GM12878 (cell line): ENCODE data around the gene SEPSECS. TPM values are rescaled to one million over a fixed set of nuclear protein-coding genes. Genes with fewer than 3 reads are reported as not detected.

Experiments used
- ATF3 ChIP-seq: IDR thresholded peaks from 2 replicates; pipeline ENCODE4 v1.6.1; 2011; ENCODE audit warnings: low read depth, mild to moderate bottlenecking, low read length, moderate library complexity, borderline replicate concordance; ENCODE audit errors: extremely low read depth
- BRCA1 ChIP-seq: IDR thresholded peaks from 2 replicates; pipeline ENCODE4 v1.6.1; 2011; ENCODE audit warnings: low read depth, low read length, improper control_type of control experiment
- CHD4 ChIP-seq: fragments of 200-600 bp; sonication (generic); IDR thresholded peaks from 2 replicates; pipeline ENCODE4 v1.6.1; 2016; ENCODE audit warnings: mild to moderate bottlenecking
- CREB1 ChIP-seq: IDR thresholded peaks from 2 replicates; pipeline ENCODE4 v1.6.1; 2012; ENCODE audit warnings: low read depth, mild to moderate bottlenecking, inconsistent platforms
- FOXK2 ChIP-seq: fragments of 450-650 bp; IDR thresholded peaks from 2 replicates; pipeline ENCODE4 v1.6.1; 2017; ENCODE audit warnings: mild to moderate bottlenecking, moderate library complexity
- KLF5 ChIP-seq: fragments of 450-650 bp; IDR thresholded peaks from 2 replicates; pipeline ENCODE4 v1.6.1; 2014; ENCODE audit warnings: mild to moderate bottlenecking; ENCODE audit not compliant: partially characterized antibody
- NR2C2 ChIP-seq: IDR thresholded peaks from 2 replicates; pipeline ENCODE4 v1.6.1; 2011; ENCODE audit warnings: borderline replicate concordance, low read depth; ENCODE audit not compliant: control insufficient read depth, insufficient read length
- SKIL ChIP-seq: fragments of 450-650 bp; IDR thresholded peaks from 2 replicates; pipeline ENCODE4 v1.6.1; 2017; ENCODE audit warnings: mild to moderate bottlenecking, low read depth, inconsistent platforms; ENCODE audit not compliant: poor library complexity, severe bottlenecking
- polyA plus RNA-seq, 11 experiments: library from polyadenylated mRNA; depleted of rRNA in 4 of 11; unstranded in 6 of 11; stranded (reverse) in 5 of 11; fragments of >200 nt; fragmentation: Nextera tagmentation in 4 of 11; fragmentation: Illumina TruSeq in 1 of 11; extraction: Ambion mirVana in 4 of 11; extraction: Trizol in 1 of 11; gene quantifications; 1 replicate in 1 of 11; 2 replicates in 10 of 11; pipeline versions ENCODE4 v1.2.1 to v1.2.3, GENCODE V29; 2011 to 2016; ENCODE audit warnings: inconsistent platforms in 2 of 11, missing spikeins in 2 of 11, low read depth in 1 of 11
- total RNA-seq, 4 experiments: library from RNA; depleted of rRNA in 3 of 4; stranded (reverse); fragments of >200 nt in 3 of 4; fragmentation: Illumina TruSeq in 1 of 4; extraction: Trizol in 1 of 4; gene quantifications; 2 replicates each; pipeline versions ENCODE4 v1.2.1 to v1.2.3, GENCODE V29; 2013 to 2021
- TF ChIP-seq, protein P1 (sequence below): fragments of 450-650 bp; IDR thresholded peaks from 2 replicates; pipeline ENCODE4 v1.6.1; 2017; ENCODE audit warnings: mild to moderate bottlenecking, moderate library complexity
- TF ChIP-seq, protein P2 (sequence below): IDR thresholded peaks from 2 replicates; pipeline ENCODE4 v1.6.1; 2011; ENCODE audit warnings: borderline replicate concordance, low read depth, mild to moderate bottlenecking, moderate library complexity, mixed read lengths, low read length; ENCODE audit not compliant: insufficient read depth; ENCODE audit errors: extremely low read length
- TF ChIP-seq, protein P3 (sequence below): IDR thresholded peaks from 2 replicates; pipeline ENCODE4 v1.6.1; 2012; ENCODE audit warnings: low read depth, low read length, improper control_type of control experiment

SEPSECS gene
- total and polyA plus RNA-seq, 10 of the 15 experiments (the other 5 are each of a cell fraction or from before 2014, with no cell fraction given), result 2.8 to 15.8 (median 7.2) TPM

DNA sequence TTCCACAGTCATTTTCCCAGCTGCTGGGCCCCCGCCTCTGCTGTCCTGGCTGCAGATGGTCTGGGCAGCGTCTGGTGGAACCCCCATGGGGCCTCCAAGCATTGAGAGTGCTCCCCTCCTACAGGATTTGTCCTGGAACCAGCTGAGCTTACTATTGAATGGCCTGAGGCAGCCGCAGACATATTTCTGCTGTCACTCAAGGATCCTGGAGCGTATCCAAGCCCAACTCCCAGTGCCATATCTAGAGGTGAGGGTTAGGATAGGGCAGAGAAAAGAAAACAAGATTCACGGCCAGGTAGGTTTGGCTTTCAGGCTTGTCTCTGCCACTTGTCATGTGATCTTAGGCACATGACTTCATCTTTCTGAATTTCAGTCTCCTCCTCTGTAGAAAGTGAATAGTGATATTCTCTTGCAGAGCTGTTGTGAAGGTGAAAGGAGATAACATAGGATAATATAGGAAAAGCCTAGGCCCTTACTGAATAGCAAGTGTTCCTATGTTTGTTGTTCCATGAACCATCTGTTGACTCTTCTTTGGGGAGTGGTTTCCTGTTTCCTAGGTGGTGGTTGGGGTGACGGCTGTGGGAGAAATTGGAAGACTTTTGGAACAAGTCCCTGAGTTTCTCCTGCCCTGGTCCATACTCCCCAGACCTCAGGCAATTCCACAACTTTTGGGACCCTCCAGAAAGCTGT is 52.3 kb downstream of the SEPSECS start (continued):
- no peak for TF ChIP-seq ATF3
- no peak for TF ChIP-seq FOXK2
- TF ChIP-seq CREB1, result no peak
- TF ChIP-seq, protein P1, sequence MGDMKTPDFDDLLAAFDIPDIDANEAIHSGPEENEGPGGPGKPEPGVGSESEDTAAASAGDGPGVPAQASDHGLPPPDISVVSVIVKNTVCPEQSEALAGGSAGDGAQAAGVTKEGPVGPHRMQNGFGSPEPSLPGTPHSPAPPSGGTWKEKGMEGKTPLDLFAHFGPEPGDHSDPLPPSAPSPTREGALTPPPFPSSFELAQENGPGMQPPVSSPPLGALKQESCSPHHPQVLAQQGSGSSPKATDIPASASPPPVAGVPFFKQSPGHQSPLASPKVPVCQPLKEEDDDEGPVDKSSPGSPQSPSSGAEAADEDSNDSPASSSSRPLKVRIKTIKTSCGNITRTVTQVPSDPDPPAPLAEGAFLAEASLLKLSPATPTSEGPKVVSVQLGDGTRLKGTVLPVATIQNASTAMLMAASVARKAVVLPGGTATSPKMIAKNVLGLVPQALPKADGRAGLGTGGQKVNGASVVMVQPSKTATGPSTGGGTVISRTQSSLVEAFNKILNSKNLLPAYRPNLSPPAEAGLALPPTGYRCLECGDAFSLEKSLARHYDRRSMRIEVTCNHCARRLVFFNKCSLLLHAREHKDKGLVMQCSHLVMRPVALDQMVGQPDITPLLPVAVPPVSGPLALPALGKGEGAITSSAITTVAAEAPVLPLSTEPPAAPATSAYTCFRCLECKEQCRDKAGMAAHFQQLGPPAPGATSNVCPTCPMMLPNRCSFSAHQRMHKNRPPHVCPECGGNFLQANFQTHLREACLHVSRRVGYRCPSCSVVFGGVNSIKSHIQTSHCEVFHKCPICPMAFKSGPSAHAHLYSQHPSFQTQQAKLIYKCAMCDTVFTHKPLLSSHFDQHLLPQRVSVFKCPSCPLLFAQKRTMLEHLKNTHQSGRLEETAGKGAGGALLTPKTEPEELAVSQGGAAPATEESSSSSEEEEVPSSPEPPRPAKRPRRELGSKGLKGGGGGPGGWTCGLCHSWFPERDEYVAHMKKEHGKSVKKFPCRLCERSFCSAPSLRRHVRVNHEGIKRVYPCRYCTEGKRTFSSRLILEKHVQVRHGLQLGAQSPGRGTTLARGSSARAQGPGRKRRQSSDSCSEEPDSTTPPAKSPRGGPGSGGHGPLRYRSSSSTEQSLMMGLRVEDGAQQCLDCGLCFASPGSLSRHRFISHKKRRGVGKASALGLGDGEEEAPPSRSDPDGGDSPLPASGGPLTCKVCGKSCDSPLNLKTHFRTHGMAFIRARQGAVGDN, result no peak
- no peak for TF ChIP-seq BRCA1
- TF ChIP-seq, protein P2, sequence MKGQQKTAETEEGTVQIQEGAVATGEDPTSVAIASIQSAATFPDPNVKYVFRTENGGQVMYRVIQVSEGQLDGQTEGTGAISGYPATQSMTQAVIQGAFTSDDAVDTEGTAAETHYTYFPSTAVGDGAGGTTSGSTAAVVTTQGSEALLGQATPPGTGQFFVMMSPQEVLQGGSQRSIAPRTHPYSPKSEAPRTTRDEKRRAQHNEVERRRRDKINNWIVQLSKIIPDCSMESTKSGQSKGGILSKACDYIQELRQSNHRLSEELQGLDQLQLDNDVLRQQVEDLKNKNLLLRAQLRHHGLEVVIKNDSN, result no peak
- TF ChIP-seq, protein P3, sequence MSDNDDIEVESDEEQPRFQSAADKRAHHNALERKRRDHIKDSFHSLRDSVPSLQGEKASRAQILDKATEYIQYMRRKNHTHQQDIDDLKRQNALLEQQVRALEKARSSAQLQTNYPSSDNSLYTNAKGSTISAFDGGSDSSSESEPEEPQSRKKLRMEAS, result no peak
- no peak for TF ChIP-seq KLF5
- no peak for TF ChIP-seq SKIL
- no peak for TF ChIP-seq NR2C2
- no peak for TF ChIP-seq CHD4
